K562 (cell line): ENCODE measurements around the gene GLI1. TPM values are rescaled to one million over a fixed set of nuclear protein-coding genes. Genes with fewer than 3 reads are reported as not detected.

Experiments used
- BCLAF1 ChIP-seq, 2 experiments: fragments of 450-650 bp in 1 of 2; IDR thresholded peaks; 2 replicates each; pipeline ENCODE4 v1.6.1; 2011 to 2017; ENCODE audit warnings: low read depth in 2 of 2, antibody characterized with exemption in 1 of 2, borderline replicate concordance in 1 of 2, low read length in 1 of 2, mild to moderate bottlenecking in 1 of 2, mixed read lengths in 1 of 2; ENCODE audit not compliant: control insufficient read depth in 1 of 2
- CREB3L1 ChIP-seq: fragments of 450-650 bp; IDR thresholded peaks from 2 replicates; pipeline ENCODE4 v1.6.1; 2014; ENCODE audit warnings: low read depth, mild to moderate bottlenecking, moderate library complexity, borderline replicate concordance
- DNMT1 ChIP-seq: fragments of 450-650 bp; IDR thresholded peaks from 2 replicates; pipeline ENCODE4 v1.6.1; 2016; ENCODE audit warnings: antibody characterized with exemption, mild to moderate bottlenecking
- FOSL1 ChIP-seq: fragments of 200-800 bp; sonication (Bioruptor generic); conservative IDR thresholded peaks from 2 replicates; pipeline ENCODE4 v1.6.1; 2016; ENCODE audit warnings: missing genetic modification characterization, missing compliant biosample characterization
- FOXJ2 ChIP-seq: fragments of 200-800 bp; sonication (Bioruptor generic); IDR thresholded peaks from 2 replicates; pipeline ENCODE4 v1.6.1; 2016; ENCODE audit warnings: missing genetic modification characterization, missing compliant biosample characterization
- FOXP1 ChIP-seq: sonication (generic); formaldehyde crosslinking; IDR thresholded peaks from 2 replicates; pipeline ENCODE4 v1.8.0; 2022; ENCODE audit warnings: mild to moderate bottlenecking, missing genetic modification reagents
- HINFP ChIP-seq: fragments of 450-650 bp; conservative IDR thresholded peaks from 2 replicates; pipeline ENCODE4 v1.6.1; 2016; ENCODE audit warnings: missing genetic modification characterization, low read depth, mild to moderate bottlenecking, control low read depth, missing compliant biosample characterization
- HOXB6 ChIP-seq: fragments of 250-450 bp; sonication (Bioruptor Pico); IDR thresholded peaks from 2 replicates; pipeline ENCODE4 v1.5.1; 2022; ENCODE audit warnings: mild to moderate bottlenecking, borderline replicate concordance
- MECOM ChIP-seq: fragments of 250-450 bp; sonication (Bioruptor Pico); IDR thresholded peaks from 2 replicates; pipeline ENCODE4 v1.8.0; 2022; ENCODE audit warnings: inconsistent platforms
- NBN ChIP-seq: fragments of 450-650 bp; IDR thresholded peaks from 2 replicates; pipeline ENCODE4 v1.6.1; 2016; ENCODE audit warnings: low read depth, mild to moderate bottlenecking
- SMARCE1 ChIP-seq: fragments of 450-650 bp; IDR thresholded peaks from 2 replicates; pipeline ENCODE4 v1.7.1; 2016; ENCODE audit warnings: mild to moderate bottlenecking
- THAP12 ChIP-seq: fragments of 250-450 bp; sonication (Bioruptor Pico); IDR thresholded peaks from 2 replicates; pipeline ENCODE4 v1.9.0; 2021; ENCODE audit warnings: mild to moderate bottlenecking, inconsistent platforms
- U2AF2 ChIP-seq: fragments of 200-400 bp; formaldehyde crosslinking; optimal IDR thresholded peaks from 2 replicates; pipeline ENCODE3; 2017; ENCODE audit warnings: low read depth, mild to moderate bottlenecking, low read length
- ZBTB43 ChIP-seq: sonication (generic); formaldehyde crosslinking; IDR thresholded peaks from 2 replicates; pipeline ENCODE4 v1.8.0; 2023; ENCODE audit warnings: mild to moderate bottlenecking, missing genetic modification reagents
- ZFP30 ChIP-seq: fragments of 250-450 bp; sonication (Bioruptor Pico); IDR thresholded peaks from 2 replicates; pipeline ENCODE4 v1.8.0; 2022; ENCODE audit warnings: moderate library complexity, mild to moderate bottlenecking, inconsistent platforms, borderline replicate concordance
- ZNF134 ChIP-seq: fragments of 250-450 bp; sonication (Bioruptor Pico); conservative IDR thresholded peaks from 2 replicates; pipeline ENCODE4 v1.4.0; 2020
- polyA plus RNA-seq, 8 experiments: library from polyadenylated mRNA; depleted of rRNA in 4 of 8; stranded (reverse) in 5 of 8; unstranded in 3 of 8; fragments of >200 nt; fragmentation: Nextera tagmentation in 2 of 8; fragmentation: Illumina TruSeq in 1 of 8; extraction: Ambion mirVana in 2 of 8; extraction: Trizol in 1 of 8; gene quantifications; 2 replicates each; pipeline versions ENCODE4 v1.2.1 to v1.2.3, GENCODE V29; 2011 to 2014; ENCODE audit warnings: inconsistent platforms in 1 of 8, missing spikeins in 1 of 8
- total RNA-seq, 7 experiments: library from RNA; depleted of rRNA in 6 of 7; stranded (reverse); fragments of >200 nt in 6 of 7; fragmentation: Illumina TruSeq in 2 of 7; extraction: Trizol in 2 of 7; gene quantifications; 2 replicates each; pipeline versions ENCODE4 v1.2.1 to v1.2.3, GENCODE V29; 2011 to 2021; ENCODE audit warnings: low replicate concordance in 1 of 7

The GLI1 gene
- total and polyA plus RNA-seq, 9 of the 15 experiments (the other 6 are each of a cell fraction or from before 2014, with no cell fraction given): 0.24 to 3.7 (median 0.61) TPM

GRCh38 chr12:57488402-57489156, 29.0 kb downstream of the GLI1 start (continued):
- no peak for TF ChIP-seq CREB3L1
- TF ChIP-seq ZNF134 (CRISPR knock-in tag): no peak
- TF ChIP-seq FOSL1: no peak
- TF ChIP-seq HINFP (tag): no peak
- no peak for TF ChIP-seq MECOM (CRISPR knock-in tag)
- peak; percentile 2; the same call in 1 of the 2 replicates for TF ChIP-seq SMARCE1
- TF ChIP-seq DNMT1: 0 out of 2 replicates have a peak, but pooled peaks have one; percentile 61
- no peak for TF ChIP-seq FOXP1
- no peak for TF ChIP-seq THAP12 (CRISPR knock-in tag)
- no peak for TF ChIP-seq ZFP30
- no peak for TF ChIP-seq FOXJ2 (tag)
- no peak for TF ChIP-seq U2AF2
- peak; percentile 14; the same call in 1 of the 2 replicates for TF ChIP-seq NBN
- TF ChIP-seq BCLAF1 (IDR thresholded peaks at IDR 0.05; ENCODE audit: borderline replicate concordance in 1 of 2, control insufficient read depth in 1 of 2, low read depth in 2 of 2, low read length in 1 of 2): no peak
- no peak for TF ChIP-seq HOXB6 (CRISPR knock-in tag)
- no peak for TF ChIP-seq ZBTB43 (CRISPR knock-in tag)
